ENCODE measurements around the gene HBA2. TPM values are rescaled to one million over a fixed set of nuclear protein-coding genes. Genes with fewer than 3 reads are reported as not detected.

HBA2 gene
- not detected in 2 replicates for total RNA-seq

DNA sequence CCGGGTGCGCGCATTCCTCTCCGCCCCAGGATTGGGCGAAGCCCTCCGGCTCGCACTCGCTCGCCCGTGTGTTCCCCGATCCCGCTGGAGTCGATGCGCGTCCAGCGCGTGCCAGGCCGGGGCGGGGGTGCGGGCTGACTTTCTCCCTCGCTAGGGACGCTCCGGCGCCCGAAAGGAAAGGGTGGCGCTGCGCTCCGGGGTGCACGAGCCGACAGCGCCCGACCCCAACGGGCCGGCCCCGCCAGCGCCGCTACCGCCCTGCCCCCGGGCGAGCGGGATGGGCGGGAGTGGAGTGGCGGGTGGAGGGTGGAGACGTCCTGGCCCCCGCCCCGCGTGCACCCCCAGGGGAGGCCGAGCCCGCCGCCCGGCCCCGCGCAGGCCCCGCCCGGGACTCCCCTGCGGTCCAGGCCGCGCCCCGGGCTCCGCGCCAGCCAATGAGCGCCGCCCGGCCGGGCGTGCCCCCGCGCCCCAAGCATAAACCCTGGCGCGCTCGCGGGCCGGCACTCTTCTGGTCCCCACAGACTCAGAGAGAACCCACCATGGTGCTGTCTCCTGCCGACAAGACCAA lies at the start of gene HBA2:
TSS of gene HBA2 (plus strand) at position 503 of the 568 bp plus-strand sequence. CDS start at position 540, 37 bp downstream.

GRCh38 chr16:152141-153128 lies 20.2 kb upstream of the HBA2 start, which contains the start of gene HBZ:
Gene HBZ, plus strand, starts transcription at chr16:152644. Its CDS starts 266 bp downstream, at chr16:152910.

DNA sequence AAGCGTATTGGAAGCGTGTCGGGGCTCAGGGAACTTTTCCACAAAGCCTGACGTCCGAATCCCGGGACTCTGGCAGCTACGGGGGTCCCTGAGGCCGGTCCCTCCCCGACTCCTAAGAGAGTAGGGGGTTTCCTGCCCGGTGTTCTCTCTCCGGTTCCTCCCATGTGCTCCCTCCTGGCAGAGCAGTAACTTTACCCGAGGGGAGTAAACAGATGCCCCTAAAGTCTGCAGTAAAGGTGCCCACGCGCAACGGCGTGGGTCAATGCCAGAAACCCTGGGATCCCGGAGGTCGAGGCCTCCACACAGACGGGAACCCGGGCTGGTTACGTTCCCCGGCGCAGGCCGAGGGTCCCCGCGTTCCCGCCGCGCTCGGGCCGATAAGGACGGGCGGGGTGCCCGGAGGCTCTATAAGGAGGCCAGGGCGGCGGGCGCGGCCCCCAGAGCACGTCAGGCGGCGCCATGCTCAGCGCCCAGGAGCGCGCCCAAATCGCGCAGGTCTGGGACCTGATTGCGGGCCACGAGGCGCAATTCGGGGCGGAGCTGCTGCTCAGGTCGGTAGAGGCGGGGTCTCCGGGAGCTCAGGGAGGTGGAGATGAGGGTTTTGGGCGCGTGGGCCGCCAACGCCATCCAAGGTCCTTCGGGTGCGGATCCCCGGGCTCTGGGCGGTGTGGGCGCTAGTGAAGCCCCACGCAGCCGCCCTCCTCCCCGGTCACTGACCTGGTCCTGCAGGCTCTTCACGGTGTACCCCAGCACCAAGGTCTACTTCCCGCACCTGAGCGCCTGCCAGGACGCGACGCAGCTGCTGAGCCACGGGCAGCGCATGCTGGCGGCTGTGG lies 6.9 kb upstream of the HBA2 start, which contains the start of gene HBM:
TSS of gene HBM (plus strand) at position 440 of the 836 bp plus-strand sequence. CDS start at position 460, 20 bp downstream.

DNA sequence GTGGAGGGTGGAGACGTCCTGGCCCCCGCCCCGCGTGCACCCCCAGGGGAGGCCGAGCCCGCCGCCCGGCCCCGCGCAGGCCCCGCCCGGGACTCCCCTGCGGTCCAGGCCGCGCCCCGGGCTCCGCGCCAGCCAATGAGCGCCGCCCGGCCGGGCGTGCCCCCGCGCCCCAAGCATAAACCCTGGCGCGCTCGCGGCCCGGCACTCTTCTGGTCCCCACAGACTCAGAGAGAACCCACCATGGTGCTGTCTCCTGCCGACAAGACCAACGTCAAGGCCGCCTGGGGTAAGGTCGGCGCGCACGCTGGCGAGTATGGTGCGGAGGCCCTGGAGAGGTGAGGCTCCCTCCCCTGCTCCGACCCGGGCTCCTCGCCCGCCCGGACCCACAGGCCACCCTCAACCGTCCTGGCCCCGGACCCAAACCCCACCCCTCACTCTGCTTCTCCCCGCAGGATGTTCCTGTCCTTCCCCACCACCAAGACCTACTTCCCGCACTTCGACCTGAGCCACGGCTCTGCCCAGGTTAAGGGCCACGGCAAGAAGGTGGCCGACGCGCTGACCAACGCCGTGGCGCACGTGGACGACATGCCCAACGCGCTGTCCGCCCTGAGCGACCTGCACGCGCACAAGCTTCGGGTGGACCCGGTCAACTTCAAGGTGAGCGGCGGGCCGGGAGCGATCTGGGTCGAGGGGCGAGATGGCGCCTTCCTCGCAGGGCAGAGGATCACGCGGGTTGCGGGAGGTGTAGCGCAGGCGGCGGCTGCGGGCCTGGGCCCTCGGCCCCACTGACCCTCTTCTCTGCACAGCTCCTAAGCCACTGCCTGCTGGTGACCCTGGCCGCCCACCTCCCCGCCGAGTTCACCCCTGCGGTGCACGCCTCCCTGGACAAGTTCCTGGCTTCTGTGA lies 4.1 kb downstream of the HBA2 start, which contains the start of gene HBA1:
TSS of gene HBA1 (plus strand) at position 204 of the 906 bp plus-strand sequence. CDS start at position 241, 37 bp downstream.

GRCh38 chr16:180101-180675 lies 7.5 kb downstream of the HBA2 start, which contains the start of gene HBQ1:
Gene HBQ1, plus strand, starts transcription at chr16:180459. Its CDS starts 28 bp downstream, at chr16:180487.

Small RNA genes within 50 kb of the gene (small RNA-seq; reads per million reads assigned to genes)
- gene RF00019 = not detected

Other genes starting within 250 kb of the HBA2 start
- gene POLR3K, start 119.3 kb upstream of the HBA2 start, total RNA-seq = 6.3 and 7.3 TPM in 2 replicates
- gene SNRNP25, start 119.0 kb upstream of the HBA2 start, total RNA-seq = 26.7 and 29.0 TPM in 2 replicates
- gene RHBDF1, start 100.2 kb upstream of the HBA2 start, total RNA-seq = 26.2 and 26.3 TPM in 2 replicates
- 82.7 and 84.4 TPM in 2 replicates for gene MPG, start 94.7 kb upstream of the HBA2 start, total RNA-seq
- gene NPRL3, start 34.2 kb upstream of the HBA2 start, total RNA-seq = 10.1 and 14.4 TPM in 2 replicates
- gene HBZ, start 20.2 kb upstream of the HBA2 start, total RNA-seq = not detected in 2 replicates
- gene HBM, start 6.9 kb upstream of the HBA2 start, total RNA-seq = not detected in 2 replicates
- not detected in 2 replicates for gene HBA1, start 3.8 kb downstream of the HBA2 start, total RNA-seq
- 0.40 TPM in 1 of 2 replicates, not detected in the other for gene HBQ1, start 7.6 kb downstream of the HBA2 start, total RNA-seq
- 67.2 and 67.8 TPM in 2 replicates for gene LUC7L, start 56.6 kb downstream of the HBA2 start, total RNA-seq
- 62.6 and 66.9 TPM in 2 replicates for gene FAM234A, start 61.9 kb downstream of the HBA2 start, total RNA-seq
- 3.1 and 3.6 TPM in 2 replicates for gene RGS11, start 103.1 kb downstream of the HBA2 start, total RNA-seq
- gene ARHGDIG, start 107.7 kb downstream of the HBA2 start, total RNA-seq = 0.79 and 1.7 TPM in 2 replicates
- gene PDIA2, start 110.3 kb downstream of the HBA2 start, total RNA-seq = 0.29 and 0.66 TPM in 2 replicates
- gene AXIN1, start 179.8 kb downstream of the HBA2 start, total RNA-seq = 19.8 and 20.8 TPM in 2 replicates
- 85.0 and 90.7 TPM in 2 replicates for gene MRPL28, start 197.7 kb downstream of the HBA2 start, total RNA-seq
- 56.7 and 57.8 TPM in 2 replicates for gene PGAP6, start 209.1 kb downstream of the HBA2 start, total RNA-seq
- gene NME4, start 224.3 kb downstream of the HBA2 start, total RNA-seq = 71.9 and 83.6 TPM in 2 replicates
- 12.2 and 16.1 TPM in 2 replicates for gene DECR2, start 229.0 kb downstream of the HBA2 start, total RNA-seq

Measured in thoracic aorta endothelial cell (primary cell).